CD4-positive, alpha-beta T cell treated with Interleukin-12 subunit alpha and Interleukin-12 subunit beta, for 1 hour (primary cell): Measurements from ENCODE around the gene ADCY5.
A peak's percentile ranks its signal among the peaks of the same experiment; 100 is the strongest.

Source experiments
- DNase-seq: peaks from one replicate; pipeline ENCODE4 v3.0.0-alpha.2; 2020

The ADCY5 gene

DNA sequence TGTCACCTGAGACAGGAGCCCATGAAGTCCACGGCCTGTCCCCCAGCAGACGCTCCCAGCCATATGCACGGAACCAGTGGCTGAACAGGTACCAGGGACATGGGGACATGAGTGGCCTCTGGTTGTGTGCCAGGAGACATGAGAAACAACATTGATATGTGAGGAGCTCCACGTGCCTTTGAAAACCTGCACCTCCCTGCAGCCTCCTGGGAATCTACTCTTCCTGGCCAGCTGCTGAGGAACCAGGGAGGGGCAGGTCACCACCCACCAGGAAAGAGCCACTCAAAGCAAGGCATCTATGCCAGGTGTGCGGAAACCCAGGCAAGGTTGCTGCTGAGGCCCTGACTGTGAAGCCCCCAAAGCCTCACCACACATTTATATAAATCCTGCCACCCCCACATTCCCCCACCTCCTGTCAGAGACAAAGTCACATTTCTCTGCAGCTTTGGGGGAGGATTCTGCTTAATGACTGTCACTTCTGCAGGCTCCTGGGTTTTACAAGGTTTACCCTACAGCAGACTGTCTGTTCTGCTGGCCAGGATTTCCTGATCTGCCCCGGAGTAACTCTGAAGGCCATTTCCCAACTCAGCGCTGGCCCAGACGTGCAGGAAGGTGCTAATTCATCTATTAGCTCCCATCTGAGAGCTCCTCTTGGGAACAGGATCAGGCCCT lies 110.8 kb downstream of the ADCY5 start:
- DNase-seq: no peak

DNA sequence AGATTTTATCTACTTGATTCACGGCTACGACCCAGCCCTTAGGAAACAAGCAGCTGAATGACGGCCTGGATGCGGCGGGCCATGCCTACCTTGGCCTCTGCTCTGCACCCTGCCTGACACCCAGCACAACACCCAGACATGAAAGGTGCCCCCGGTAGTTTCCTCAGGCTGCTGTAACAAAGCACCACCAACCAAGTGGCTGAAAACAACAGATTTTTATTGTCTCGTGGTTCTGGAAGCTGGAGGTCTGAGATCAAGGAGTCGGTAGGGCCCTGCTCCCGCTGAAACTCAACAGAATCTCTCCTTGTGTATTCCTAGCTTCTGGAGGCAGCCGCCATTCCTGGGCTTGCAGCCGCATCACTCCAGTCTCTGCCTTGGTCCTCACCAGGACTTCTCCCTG lies 111.7 kb downstream of the ADCY5 start:
- no peak for DNase-seq

DNA sequence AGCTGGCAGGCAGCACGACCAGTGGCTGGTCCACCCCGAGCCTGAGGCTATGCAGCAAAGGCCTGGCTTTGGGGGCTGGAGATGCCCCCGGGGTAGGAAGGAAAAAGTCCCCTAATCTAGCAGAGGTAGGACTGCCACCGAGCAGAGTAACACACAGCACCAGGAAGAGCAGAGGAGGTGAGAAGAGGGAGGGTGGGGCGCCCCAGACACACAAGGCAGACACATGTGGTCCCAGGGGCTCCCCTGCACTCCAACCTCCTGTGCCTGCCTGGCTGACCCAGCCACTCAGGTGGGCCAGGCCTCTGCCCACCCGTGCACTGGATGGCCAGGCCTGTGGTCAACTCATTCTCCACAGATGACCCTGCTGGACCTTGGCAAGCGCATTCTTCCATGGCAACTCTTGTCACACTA lies 112.4 kb downstream of the ADCY5 start:
- no peak for DNase-seq

DNA sequence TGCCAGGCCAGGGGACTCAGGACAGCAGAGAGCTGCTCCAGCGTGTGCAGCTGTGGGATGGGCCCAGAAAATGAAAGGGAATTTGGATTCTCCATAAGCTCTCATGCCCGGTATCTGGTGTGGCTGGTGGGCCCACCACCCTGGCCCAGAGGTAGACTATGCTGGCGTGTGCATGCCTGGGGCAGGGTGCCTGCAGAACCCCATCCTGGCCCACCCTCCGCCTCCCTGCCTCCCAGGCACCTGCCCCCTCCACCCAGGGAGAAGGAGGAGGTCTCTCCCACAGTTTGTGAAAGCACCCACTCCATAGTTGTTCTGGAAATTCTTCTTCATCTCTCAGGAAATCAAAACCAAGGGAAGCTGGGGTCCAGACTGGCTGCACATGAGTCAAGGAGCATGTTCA lies 112.9 kb downstream of the ADCY5 start:
- DNase-seq: no peak

DNA sequence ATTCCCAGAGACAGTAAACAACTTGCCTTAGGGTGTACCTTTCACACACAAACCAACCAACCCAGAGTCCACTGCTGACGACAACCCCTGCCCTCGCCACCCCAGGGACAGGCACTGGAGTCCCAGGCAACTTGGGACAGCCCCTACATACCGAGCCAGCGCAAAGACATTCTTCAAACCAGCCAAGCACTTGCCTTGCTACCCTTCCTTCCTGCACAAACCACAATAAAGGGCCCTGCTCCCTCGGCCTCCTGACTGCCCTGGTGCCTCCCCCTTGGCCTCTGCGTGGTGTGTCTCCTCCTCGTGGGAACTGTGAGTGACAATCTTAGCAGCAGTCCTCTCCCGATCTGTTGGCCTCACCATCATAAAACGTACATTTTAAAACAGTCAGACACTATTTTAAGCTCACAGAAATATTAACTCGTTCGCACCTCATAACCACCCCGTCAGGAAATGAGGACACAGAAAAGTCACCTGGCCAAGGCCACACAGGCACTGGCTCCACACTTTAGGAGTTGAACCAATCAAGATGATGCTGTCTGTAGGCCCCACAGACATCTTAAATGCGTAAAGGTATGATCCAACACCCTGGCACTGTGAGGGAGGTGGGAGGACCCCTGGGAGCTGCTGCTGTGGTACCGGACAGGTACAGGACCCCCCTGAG lies 113.8 kb downstream of the ADCY5 start:
- peak; percentile 5 for DNase-seq

DNA sequence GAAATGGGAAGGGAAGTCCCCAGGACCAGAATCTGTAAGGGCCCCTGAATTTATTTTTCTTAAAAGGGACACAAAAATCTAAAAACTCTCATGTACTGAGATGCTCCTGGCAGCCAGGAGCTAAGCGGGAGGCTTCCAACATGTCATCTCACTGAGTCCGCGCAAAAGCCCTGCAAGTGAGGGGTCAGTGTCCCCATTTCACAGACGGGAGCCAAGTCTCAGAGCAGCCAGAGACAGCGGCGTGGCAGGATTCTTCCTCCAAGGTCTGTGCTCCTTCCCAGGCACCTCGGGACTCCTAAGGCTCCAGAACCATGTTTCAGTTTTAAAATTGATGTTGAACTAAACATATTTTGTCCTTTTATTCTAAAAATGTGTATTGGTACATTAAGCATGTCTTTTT lies 114.8 kb downstream of the ADCY5 start:
- DNase-seq: no peak

DNA sequence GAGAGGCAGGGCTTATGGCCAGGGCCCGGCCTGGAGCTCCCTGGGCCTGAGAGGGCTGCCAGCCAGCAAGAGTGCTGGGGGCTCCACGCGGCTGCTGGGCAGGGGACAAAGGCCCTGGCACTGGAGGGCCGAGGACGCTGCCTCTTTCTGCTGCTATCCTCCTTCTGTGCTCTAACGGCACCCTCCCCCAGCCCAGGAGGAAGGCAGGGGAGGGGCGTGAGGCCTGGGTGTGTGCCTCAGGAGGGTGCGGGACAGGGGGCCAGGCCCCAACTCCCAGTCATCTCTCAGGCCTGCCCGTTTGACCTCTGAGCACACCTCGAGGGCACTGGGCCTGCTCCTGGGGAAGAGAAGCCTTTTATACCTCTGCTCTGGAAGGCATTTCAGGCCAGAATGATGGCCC lies 115.5 kb downstream of the ADCY5 start:
- no peak for DNase-seq

DNA sequence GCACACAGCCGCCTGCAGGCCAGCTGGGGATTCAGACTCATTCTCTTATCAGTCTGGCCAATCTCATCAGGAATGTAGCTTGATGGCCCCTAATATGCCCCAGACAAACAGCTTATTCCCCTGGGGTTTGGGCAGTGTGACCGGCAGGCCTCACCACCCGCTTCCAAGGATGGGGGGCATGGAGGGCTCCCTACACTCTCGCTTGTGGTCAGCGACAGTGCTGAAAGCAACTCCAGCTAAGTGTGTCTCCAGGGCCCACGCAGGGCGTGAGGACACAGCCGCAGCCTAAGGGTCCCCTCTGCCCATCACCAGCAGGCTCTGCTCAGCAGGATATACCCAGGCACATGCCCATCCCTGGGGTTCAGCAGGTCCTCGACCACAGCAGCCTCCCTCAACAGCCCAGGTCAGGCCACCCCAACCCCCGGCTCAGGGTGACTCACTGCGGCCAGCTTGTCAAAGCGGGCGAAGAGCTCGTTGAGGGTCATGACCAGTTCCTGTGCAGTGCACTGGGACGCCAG lies 116.7 kb downstream of the ADCY5 start:
- DNase-seq: no peak

DNA sequence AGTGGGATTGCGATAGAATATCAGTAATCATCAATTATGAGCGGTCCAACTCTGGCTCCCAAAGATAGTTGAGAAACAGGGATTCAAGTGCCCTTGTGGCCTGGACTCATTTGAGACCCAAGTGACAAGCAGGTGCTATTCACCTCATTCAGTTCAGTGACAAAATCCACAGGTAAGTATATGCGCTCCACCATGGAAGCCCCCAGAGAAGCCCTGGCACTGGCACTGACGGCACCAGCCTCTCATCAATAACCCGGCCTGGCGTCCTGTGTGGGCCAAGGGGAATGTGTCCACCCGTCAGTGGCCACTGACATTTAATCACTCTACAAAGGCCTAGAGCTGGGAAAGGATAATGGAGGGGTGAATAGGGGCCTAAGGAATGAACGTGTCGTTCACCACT lies 117.2 kb downstream of the ADCY5 start:
- DNase-seq: no peak

DNA sequence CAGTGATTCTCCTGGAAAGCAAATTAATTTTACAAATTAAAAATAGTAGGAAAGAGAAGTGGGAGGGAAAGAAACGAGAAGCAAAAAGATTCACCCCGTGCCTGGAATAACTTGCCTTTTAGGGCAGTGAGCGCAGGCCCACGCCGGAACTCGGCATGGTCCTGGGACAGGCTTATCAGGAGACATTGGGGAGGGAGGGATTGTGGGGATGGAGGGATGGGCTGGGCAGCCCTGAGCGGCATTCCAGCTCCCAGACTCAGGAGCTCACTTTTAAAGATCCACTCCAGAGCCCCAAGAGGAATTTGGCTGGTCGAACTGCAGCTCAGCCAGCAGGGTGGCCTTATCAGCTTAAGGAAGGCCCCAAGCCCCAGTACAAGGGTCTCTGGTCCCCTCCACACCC lies 117.9 kb downstream of the ADCY5 start:
- DNase-seq: no peak

DNA sequence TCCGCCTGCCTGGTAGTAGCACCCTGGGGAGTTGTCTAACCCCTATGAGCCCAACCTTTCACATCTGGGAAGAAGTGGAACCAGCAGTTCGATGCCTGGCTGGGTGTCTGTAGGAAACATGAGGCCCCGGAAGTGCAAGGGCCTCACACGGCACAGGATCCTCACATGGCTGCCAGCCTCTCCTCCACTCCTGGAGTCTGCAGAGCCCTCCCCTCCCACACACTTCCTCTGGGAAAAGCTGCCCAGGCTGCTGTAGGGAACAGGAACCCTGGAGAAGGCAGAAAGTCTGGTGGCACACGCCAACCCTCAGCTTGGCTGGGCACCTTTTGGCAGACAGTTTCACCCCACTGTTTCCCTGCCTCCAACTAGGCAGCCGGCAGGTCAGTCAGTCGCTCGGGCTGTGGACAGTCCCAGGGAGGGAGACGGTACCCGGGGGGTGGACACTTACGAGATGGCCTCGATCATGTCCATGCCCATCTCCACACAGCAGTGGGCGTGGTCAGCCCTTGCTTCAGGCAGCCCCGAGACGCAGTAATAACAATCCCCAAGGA lies 118.4 kb downstream of the ADCY5 start:
- DNase-seq: no peak

DNA sequence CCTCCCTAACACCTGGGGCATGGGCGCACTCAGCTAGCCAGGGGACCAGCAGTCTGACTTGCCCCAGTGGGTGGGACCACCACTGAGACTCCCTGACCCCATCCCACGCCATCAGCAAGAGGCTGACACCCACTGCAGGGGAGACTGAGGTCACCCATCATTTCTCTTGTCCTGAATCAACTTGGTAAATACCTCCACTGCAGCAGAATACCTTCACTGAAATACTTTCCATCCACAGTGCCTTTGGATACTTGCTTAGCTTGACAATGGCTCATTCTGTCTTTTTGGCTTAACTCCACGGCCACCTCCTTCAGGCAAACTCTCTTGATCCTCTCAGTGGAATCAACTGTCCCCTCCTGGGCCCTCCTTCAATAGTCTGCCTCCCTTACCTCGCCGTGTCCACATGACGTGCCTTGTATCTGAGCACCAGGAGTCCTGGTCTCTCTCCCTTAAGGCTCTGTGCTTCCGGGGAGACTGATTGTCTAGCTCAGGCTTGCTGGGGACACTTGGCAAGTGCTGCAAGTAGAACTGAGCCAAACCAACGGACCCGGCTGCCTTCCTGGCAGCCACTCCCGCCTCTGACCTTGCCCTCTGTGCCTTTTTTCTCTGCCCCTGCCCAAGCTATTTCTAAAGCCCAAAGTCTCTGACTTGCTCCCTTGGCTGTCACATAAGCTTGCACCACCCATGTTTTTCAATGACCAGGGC lies 119.1 kb downstream of the ADCY5 start:
- no peak for DNase-seq

DNA sequence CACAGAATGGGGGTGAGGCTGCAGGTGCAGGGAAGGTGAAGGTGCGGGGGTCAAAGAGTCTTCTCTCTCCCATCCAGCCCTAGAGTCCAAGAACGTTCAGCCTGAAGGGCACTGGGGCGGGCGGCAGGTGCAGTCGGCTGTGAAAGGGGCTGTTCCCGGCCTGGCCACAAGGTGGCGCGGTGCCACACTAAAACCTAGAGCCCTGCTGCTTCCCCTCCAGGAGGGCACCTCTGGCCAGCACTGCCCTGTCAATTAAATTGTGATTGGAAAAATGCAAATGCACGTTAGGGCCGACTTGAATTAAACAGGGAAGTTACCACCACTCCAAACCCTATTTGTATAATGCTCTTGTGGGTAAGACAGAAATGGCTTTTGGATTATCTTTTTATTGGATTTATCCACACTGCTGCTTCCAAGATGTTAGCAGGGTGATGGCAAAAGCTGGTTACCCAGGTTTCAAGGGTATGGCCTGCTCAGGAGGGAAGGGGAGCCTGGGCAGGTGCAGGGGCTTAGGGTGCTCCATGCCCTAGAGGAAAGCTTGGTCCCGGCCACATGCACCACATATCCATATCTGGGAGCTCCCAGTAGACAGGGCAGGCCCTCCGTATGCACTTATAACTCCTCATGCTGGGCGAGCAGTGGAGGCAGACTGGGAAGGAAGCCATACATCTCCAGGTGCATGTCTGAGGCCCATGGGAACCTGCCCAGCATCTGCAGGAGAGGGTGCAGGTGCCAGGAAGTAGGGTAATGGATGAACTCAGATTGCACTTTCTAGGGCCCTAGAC lies 119.8 kb downstream of the ADCY5 start:
- peak; percentile 68 for DNase-seq

DNA sequence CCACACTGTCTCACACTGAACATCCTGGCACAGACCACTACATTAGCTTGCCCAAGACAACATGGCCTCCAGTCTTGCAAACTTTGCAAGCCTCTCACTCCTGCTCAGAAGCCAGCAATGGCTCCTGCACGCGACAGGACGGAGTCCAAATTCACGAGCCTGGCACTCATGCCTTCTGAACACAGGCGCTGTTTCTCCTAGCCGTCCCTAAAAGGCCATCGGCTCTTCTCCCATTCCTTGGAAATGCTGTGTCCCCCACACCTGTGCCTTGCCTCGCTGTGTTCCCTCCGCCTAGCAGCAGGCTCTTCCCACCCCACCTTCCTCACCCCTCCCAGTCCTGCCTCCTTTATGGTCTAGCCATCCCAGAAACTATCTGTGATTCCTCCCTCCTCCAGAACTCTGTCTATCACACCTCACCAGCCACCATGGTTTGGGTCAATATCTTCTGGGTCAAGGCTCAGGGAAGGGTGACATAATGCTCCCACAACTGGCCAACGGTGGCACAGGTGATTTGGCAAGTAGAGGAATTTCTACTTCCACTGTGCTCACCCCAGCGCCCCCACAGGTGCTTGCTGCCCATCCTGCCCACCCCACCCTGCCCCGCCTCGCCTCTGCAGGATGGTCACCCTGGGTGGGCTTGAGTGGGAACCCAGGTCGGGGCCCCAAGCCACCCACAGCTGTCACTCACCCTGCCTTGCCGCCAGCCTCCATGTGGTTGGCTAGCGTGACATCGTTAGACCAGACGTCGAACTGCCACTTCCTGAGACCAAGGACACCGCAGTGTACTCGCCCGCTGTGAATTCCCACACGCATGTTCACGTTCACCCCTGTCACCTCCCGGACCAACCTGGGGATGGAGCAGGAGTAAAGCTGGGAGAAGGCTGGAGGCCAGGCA lies 120.7 kb downstream of the ADCY5 start:
- DNase-seq: no peak

DNA sequence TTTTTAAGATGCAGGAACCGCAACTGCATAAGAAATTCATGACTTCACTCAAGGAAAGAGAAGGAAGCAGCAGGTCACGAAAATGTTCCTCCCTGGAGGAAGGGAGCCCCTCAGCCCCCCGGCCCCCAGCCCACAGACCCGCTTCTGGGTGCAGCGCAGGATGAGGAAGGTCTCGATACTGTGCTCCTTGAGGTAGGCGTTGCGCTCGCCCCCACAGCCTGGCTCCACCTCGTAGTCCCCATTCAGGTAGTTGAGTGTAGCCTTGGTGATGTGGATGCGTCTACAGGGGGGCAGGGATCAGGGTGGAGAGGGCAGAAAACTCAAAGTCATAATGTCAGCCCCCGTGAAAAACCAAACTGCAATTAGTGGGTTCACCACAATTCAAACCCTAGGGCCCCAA lies 121.4 kb downstream of the ADCY5 start:
- DNase-seq: no peak

DNA sequence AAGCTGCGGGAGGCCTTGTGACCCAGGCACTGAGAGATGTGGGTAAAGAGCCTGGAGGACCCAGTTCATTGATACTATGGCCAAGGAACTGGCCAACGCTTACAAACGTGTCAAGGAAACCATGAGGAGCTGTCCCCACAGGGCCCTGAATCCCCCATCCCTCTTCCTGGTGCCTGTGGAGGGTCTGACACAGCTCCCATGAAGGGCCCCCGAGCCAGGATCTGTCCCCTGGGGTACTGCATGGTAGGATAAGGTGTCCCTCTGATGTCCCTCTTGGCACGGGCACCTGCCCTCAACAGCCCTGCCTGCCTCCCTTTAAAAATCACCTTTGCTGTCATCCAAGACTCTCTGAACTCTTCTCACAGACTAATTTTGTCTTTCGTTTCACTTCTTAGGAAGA lies 122.4 kb downstream of the ADCY5 start:
- DNase-seq: no peak

DNA sequence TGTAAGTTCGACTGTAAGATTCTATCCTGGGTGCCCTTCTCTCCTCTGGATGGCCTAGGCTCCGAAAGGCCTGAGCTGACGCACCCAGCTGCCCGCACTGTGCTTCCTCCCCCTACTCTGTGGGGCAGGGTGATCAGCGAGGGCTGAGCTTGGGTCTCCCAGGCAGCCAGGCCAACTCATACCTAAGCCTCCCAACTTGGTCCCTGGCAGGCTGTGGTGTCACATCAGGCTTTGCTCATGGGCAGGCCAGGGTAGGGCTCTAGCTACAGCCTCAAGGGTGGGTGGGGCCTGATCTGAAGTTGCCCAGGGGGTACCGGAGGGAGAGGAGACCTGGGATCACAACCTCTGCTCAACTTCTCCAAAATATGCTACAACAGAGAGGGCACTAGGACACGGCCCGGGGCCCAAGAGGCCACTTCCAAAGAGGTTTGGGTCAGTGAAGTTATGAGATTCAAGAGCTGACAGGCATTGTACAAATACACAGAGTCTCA lies 123.1 kb downstream of the ADCY5 start:
- no peak for DNase-seq

DNA sequence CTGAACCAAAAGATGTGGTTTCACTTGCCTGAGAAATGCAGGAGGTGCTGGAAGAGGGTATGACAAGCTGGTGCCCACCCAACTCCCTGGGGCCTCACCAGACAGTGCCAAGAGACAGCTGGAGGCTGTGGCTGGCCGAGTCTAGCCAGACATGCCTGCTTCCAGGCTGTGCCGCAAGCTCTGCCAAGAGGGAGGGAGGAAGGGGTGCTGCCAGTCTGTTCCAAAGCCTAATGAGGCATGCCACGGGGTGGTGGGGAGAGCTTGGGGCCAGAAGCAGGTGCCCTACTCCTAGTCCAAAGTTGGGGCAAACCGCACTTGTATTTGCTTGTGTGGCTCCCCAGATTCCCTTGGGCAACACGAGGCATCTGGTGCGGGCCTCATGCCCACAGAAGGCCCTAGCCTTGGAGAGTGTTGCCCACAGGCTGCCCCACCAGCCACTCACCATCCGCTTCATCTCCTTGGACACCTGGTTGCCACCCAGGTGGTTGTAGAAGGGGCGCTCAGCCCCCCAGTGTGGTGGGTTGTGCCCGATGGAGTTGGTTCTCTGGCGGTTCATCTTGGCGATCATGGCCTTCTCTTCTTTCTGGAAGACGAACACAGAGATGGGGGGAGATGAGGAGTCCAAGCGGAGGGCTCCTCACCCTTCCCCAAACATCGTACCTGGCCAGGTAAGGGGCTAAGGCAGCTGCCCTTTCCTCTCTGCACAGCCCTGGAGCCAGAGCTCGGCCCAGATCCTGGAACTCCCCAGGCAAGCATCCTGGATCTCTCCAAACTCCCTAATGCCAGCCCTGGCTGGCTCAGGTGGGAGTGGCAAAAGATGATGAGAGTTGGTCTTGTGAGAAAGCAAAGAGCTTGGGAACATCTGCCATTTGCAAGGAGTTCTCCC lies 123.8 kb downstream of the ADCY5 start:
- no peak for DNase-seq

DNA sequence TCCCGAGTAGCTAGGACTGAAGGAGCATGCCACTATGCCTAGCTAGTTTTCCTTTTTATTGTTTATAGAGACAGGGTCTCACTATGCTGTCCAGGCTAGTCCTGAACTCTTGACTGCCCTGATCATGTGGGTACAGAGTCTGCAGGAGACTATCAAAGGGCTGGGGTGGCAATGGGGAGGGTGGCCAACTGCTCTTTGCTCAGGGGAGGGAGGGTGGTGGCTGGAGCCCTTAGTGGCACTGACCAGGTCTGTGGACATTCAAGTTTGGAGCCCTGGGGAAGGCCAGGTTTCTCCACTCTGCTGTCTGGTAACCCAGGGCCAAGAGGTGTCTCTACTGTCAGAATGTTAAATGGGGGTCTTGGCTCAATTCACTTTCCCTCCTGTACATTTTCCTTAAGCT lies 125.1 kb downstream of the ADCY5 start:
- DNase-seq: no peak

DNA sequence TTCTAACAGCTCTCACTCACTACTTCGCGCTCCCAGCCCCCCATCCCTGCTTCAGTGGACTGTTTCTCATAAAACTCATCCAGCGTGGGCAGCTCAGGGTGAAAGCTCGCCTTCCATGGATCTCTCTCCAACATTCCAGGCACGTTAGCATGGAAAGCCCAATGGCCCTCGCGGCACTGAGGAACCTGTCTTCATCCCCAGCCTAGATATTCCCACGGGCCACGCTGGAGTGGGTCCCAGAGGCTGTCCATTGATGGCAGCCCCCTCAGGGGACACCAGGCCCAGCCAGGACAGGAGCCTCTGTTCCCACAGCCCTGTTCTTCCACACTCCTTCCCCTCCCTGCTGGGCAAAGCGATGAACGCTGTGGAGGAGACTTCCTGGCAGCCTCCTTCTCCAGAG lies 126.0 kb downstream of the ADCY5 start:
- no peak for DNase-seq

DNA sequence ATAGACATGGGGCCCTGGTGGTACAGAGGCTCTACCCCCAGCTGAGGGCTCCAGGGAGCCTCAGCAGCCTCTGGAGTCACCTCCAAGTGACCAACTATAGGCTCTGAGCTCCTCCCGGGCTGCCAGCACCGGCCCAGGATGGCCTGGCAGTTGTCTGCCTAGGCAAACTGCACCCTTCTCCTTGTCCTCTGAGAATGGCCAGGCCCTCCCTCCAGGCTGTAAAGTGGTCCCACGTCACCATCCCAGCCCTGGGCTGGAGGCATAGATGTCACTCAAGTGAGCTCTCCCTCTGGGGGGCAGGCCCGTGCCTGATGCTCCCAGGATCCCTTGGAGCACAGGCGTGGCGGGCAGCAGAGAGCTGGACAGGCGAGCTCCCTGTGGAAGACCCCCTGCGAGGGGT lies 127.1 kb downstream of the ADCY5 start:
- no peak for DNase-seq
